Embryonic facial prominence (tissue), 1 donor: ENCODE results near the gene FGF14.

ENCODE experiments used
- DNase-seq: peaks from one replicate; pipeline ENCODE4 v3.0.0-alpha.2; 2016; ENCODE audit errors: extremely low spot score

Gene FGF14

GRCh38 chr13:101985321-101985720, 416.5 kb downstream of the FGF14 start:
- no peak for DNase-seq

GRCh38 chr13:101982903-101983302, 418.9 kb downstream of the FGF14 start:
- DNase-seq = no peak

- no peak for DNase-seq
Observed at GRCh38 chr13:101979825-101980224, 422.0 kb downstream of the FGF14 start.

DNA sequence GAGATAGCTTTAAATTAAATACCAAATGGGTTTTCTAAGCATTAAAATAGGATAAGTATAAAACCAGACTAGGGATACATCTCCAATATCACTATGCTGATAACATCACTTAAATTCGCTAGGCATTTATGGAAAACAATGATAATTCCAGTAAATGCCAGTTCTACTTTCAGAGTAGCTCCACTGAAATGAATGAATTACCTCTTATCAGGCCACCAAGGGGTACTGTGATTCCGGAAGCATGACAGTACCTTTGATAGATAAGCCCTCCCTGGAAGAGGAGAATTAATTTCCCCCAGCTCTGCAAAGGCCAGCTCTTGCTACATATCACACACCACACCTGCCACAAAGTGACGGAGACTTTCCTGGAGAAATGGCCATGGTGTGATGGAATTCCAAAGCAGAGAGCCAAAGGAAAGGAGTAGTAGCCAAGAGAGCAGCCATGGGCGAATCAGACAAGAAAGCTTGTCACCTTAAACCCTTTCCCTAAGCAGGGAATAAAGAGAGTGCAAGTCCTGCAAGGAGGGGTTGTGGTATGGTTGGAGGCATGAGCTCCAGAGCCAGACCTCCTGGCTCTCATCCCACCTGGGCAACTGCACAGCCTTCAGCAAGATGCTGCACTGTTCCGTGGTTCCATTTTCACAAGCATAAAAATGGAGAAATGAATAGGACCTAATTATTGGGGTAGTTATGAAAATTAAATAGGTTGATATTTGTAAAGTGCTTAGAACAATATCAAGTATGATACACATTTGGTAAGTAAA, 423.1 kb downstream of the FGF14 start:
- no peak for DNase-seq

DNA sequence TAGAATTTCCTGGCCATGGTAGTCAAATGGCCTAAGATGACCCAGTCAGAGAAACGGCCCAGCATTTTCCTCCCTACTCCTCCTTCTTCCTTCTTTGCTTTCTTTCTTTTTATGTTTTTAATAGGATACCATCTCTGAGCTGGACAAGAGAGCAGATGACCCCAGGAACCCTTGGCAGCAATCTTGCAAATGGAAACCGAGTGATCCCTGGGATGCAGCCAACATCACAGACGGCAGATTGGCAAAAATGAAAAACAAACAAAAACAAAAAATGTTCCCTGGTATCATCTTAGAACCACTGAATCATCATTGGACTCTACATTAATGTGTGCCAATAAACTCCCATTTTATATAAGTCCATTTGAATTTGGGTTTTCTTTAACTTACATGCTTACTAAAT, 424.4 kb downstream of the FGF14 start:
- DNase-seq = no peak

- DNase-seq = no peak
Observed at GRCh38 chr13:101972191-101972590, 429.7 kb downstream of the FGF14 start.

DNA sequence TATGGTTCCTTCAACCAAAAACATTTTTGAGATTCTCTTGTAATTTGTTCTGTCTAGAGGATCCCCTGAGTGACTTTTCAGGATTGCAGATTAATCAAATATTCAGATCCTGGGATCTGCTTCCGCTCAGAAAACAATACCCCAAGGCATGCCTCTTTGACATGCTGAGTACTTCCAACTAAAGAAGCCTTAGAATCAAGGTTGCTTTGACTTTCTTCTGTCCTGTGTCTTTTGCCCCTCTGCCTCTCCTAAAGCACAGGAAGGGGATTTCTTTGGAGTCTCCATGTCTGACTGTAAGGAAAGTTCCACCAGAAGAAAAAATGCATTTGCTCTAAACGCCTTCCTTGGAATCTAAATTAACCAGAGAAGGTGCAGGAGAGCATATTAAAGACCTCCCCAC, 431.5 kb downstream of the FGF14 start:
- no peak for DNase-seq

GRCh38 chr13:101967781-101968180, 434.1 kb downstream of the FGF14 start:
- no peak for DNase-seq

DNA sequence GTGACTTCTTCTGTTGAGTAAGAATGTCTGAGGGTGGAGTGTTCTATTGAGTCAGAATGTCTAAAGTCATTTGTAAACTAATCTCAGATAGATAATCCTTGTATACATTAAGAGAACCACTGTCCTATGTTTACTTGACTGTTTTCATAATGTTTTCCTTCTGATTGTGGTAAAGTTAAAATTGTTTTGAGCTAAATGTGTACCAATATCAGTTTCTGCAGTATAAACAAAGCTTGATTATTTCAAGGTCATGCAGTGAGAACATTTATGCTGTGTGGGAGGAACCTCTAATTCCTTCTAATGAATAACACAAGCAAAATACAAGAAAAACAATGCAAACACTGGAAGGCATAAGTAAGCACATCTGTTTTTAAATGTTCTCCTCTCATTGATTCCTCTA, 434.6 kb downstream of the FGF14 start:
- DNase-seq = no peak

DNA sequence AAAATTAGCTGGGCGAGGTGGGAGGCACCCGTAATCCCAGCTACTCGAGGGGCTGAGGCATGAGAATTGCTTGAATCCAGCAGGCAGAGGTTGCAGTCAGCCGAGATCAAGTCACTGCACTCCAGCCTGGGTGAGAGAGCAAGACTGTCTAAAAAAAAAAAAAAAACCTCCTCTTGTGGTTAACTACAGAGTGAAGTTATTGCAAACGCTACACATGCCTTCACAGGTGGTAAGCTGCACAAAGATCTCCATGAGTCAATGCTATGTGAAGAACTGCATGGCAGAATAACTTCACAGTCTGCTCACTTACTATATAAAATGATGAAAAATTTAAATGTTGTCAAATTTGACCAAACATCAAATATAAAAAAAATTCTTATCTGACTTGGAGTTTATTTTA, 436.8 kb downstream of the FGF14 start:
- no peak for DNase-seq

- DNase-seq = no peak
Observed at GRCh38 chr13:101959016-101959415, 442.8 kb downstream of the FGF14 start.

DNA sequence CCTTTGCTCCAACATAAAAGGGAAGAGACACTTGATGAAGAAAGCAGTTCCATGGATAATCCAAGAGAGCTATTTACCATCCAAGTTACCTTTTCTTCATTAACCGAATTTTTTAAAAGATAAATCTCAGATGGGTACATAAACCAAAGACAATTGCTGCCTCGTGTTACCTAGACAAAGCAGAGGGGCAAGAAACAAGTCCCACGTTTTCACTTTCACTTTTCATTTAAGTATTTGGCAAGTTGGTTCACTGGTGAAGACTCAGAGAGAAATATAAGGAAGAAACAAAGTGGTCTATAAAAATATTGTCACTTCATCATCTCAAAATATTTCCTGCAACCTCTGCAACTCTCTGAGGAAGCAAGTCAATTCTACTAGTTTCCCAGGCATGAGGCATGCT, 446.1 kb downstream of the FGF14 start:
- no peak for DNase-seq

DNA sequence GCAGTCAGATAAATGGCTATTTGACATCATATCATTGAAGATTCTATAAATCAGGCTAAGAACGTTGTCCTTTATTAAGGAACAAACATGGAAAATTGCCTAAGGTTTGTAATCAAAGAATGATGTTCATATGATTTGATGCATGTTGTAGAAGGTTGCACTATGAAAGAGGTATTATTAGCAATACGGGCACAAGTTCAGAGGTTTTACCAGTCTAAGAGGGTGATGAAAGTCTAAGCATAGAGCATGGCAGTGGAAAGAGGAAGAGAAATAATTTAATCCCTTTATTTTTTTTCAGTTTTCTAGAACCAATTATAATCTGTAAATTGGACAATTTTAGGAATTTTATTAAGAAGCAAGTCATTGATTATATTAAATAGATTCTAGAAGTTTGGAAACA, 450.7 kb downstream of the FGF14 start:
- no peak for DNase-seq

DNA sequence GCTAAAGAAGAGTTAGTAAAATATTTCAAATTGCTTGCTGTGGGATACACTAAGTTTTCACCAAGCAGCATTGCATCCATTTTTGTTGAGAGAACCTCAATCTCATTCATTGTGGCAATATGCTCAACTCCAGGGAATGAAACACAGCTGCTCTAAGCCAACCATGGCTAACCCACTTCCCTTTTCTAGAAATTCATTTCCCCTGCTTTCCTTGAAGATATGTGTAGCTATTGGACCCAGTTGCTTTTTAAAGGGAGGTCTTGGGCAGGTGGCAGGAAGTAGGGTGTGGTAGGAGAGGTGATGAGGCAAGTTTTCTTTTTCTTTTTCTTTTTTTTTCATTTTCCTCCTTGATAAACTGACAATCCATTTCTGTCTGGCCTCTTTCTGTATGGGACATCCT, 452.2 kb downstream of the FGF14 start:
- DNase-seq = no peak

DNA sequence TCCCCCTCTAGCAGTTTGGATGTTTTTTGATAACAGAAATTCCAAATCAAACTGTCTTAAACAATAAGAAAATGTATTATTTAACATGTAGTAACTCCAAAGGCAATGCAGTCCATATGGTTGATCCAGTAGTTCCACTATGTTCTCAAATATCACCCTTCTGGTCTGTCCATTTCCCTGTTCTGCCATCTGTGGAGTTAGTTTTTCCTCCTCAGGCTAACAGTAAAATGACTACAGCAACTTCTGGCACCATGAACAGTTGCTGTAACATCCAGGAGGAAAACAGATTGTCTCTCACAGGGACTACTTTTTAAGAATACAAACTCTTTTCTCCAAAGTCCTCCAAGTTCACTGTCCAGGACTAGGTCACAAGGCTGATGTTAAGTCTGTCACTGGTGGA, 455.4 kb downstream of the FGF14 start:
- no peak for DNase-seq

GRCh38 chr13:101945435-101945834, 456.4 kb downstream of the FGF14 start:
- DNase-seq = no peak

- no peak for DNase-seq
Observed at GRCh38 chr13:101944521-101944920, 457.3 kb downstream of the FGF14 start.

- DNase-seq = no peak
Observed at GRCh38 chr13:101942535-101943157, 459.2 kb downstream of the FGF14 start.

- no peak for DNase-seq
Observed at GRCh38 chr13:101942038-101942437, 459.8 kb downstream of the FGF14 start.

GRCh38 chr13:101941095-101941783, 460.6 kb downstream of the FGF14 start:
- DNase-seq = no peak

DNA sequence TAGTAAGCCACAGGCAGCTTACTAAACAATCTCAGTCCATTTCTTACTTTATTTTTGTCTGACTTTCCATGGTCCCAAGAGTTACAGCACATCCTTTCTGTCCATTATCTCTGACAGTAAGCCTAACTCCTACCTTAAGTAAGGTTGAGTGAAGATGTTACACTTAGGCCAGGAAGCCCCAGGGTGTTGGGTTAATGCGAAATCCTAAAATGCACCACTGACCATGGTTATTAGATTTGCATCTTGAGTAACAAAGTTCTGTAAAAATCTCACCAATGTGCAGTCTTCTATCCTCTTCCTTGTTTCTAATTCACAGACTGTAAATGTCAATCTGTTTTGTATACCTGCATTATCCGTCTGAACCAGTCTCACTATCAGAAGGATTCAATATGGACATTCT, 462.5 kb downstream of the FGF14 start:
- no peak for DNase-seq

- DNase-seq = no peak
Observed at GRCh38 chr13:101935828-101936227, 466.0 kb downstream of the FGF14 start.

DNA sequence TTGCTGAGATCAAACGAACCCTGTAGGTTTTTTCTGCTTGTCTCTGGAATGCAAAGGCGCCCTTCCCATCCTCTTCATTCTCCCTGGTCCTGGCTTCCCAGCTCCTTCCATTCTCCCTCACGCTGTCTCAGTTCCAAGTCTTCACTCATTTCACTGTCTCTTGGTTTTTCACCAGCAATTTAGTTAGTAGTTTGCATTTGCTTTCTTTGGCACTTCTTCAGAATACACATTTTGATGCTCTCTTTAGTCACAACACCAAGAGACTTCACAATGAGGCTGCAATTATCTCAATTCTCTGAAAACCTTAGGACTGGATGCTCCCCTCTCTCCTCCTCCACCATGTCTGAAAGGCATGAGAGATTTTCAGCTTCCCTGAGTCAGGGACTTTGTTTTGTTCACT, 470.7 kb downstream of the FGF14 start:
- DNase-seq = no peak
